PC-9 (cell line): ENCODE measurements around the gene MMP13. TPM values are rescaled to one million over a fixed set of nuclear protein-coding genes. Genes with fewer than 3 reads are reported as not detected.

Experiments
- BruUV-seq: library from RNA; stranded (reverse); fragments of 400-500 nt; replicated peaks from 2 replicates; lab custom pipeline; 2021; lab: Mats Ljungman, UMichigan
- CTCF ChIA-PET: fragments of 300-600 bp; sonication (Branson Sonifier 250); formaldehyde crosslinking; loops from one replicate; lab custom pipeline; 2022; ENCODE audit warnings: antibody characterized with exemption; lab: Charles Lee
- POLR2A ChIA-PET: fragments of 300-600 bp; sonication (Branson Sonifier 250); formaldehyde crosslinking; loops from one replicate; lab custom pipeline; 2022; ENCODE audit warnings: antibody characterized with exemption; ENCODE audit not compliant: unreplicated experiment; lab: Charles Lee
- DNase-seq, 2 experiments: peaks; one replicate each; pipeline versions ENCODE4 v3.0.0 to v3.0.0-alpha.2; 2015 to 2022; ENCODE audit warnings: mixed read lengths in 1 of 2
- H2AFZ ChIP-seq: fragments of 200-600 bp; sonication (generic); 2 replicates; pipeline ENCODE4 v1.8.1; 2017; ENCODE audit warnings: antibody characterized with exemption
- H3F3A ChIP-seq: fragments of 200-600 bp; sonication (generic); 2 replicates; pipeline ENCODE4 v1.8.1; 2017; ENCODE audit warnings: antibody characterized with exemption, mild to moderate bottlenecking, low read depth; ENCODE audit not compliant: insufficient read depth
- H3K27ac ChIP-seq: fragments of 200-600 bp; sonication (generic); 2 replicates; pipeline ENCODE4 v1.6.1; 2016; ENCODE audit warnings: mixed run types
- H3K27me3 ChIP-seq: fragments of 200-600 bp; sonication (generic); 2 replicates; pipeline ENCODE4 v1.6.1; 2016; ENCODE audit warnings: low read depth, mixed run types; ENCODE audit not compliant: insufficient read depth
- H3K36me3 ChIP-seq: fragments of 200-600 bp; sonication (generic); 2 replicates; pipeline ENCODE4 v1.6.1; 2016; ENCODE audit warnings: low read depth, mixed run types
- H3K4me1 ChIP-seq: fragments of 200-600 bp; sonication (generic); replicated peaks from 2 replicates; pipeline ENCODE4 v1.6.1; 2016; ENCODE audit warnings: mixed run types; ENCODE audit not compliant: insufficient read depth
- H3K4me2 ChIP-seq: fragments of 200-600 bp; sonication (generic); 2 replicates; pipeline ENCODE4 v1.6.1; 2017; ENCODE audit warnings: mixed run types
- H3K4me3 ChIP-seq: fragments of 200-600 bp; sonication (generic); 2 replicates; pipeline ENCODE4 v1.6.1; 2016; ENCODE audit warnings: mixed run types
- H3K79me2 ChIP-seq: fragments of 200-600 bp; sonication (generic); 2 replicates; pipeline ENCODE4 v1.6.1; 2017; ENCODE audit warnings: low read depth, mixed run types
- H3K9me2 ChIP-seq: fragments of 200-600 bp; sonication (generic); 2 replicates; pipeline ENCODE4 v1.8.1; 2017; ENCODE audit warnings: mild to moderate bottlenecking; ENCODE audit not compliant: insufficient read depth
- H3K9me3 ChIP-seq: fragments of 200-600 bp; sonication (generic); 2 replicates; pipeline ENCODE4 v1.8.1; 2016; ENCODE audit warnings: low read depth; ENCODE audit not compliant: insufficient read depth
- H4K20me1 ChIP-seq: fragments of 200-600 bp; sonication (generic); 2 replicates; pipeline ENCODE4 v1.8.1; 2017; ENCODE audit not compliant: insufficient read depth
- EZH2 ChIP-seq: fragments of 200-600 bp; sonication (generic); IDR thresholded peaks from 2 replicates; pipeline ENCODE4 v1.8.0; 2017; ENCODE audit warnings: antibody characterized with exemption, low read depth
- intact Hi-C: fragments of 100-400 bp; cut with micrococcal nuclease; formaldehyde crosslinking; loops from one replicate; pipeline ENCODE4 v1.10.0; 2022; ENCODE audit not compliant: unreplicated experiment
- total RNA-seq: library from RNA; stranded (reverse); gene quantifications from 2 replicates; pipeline ENCODE4 v1.2.3, GENCODE V29; 2021
- TF ChIP-seq, protein P1 (sequence below): fragments of 200-600 bp; sonication (generic); conservative IDR thresholded peaks from 2 replicates; pipeline ENCODE4 v1.6.1; 2017; ENCODE audit warnings: mixed run types, antibody characterized with exemption, mild to moderate bottlenecking, moderate library complexity

The MMP13 gene
- total RNA-seq, 1 experiment from 2014 or later, result not detected

DNA sequence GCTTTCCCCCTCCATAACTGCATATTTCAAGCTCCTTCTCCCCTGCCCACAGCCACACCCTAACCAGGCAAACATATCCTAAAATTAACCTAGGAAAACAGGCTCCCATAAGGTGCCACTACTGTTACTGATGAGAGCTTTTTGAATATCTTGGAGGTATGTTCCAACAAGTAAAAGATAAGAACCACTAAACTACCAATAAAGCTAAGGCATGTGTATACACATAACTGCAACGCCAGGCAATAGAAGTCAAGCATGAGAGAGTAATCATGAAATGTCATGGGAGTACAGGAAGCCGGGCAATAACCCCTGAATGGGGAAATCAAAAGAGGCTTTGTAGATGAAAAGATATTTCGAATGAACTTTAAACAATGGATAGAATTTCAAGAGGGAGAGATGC lies 9.3 kb downstream of the MMP13 start:
- BruUV-seq, result no TSS peak
- intact Hi-C loops, result no loop called here
- ChIA-PET CTCF (interaction anchor here (1.1 kb wide), 1 partner anchor 210 kb away, joined by 3 read pairs; no protein-coding TSS in a partner anchor), POLR2A (interaction anchor here (0.6 kb wide), 1 partner anchor 90 kb away, joined by 9 read pairs; no protein-coding TSS in a partner anchor)
- Histone ChIP-seq H3K36me3 (no peaks in the 10 kb centered on the region), H3K79me2 (no peaks in the 10 kb centered on the region), H3F3A (no peaks in the 10 kb centered on the region), H3K27ac (no peak overlapping the region), H3K4me1 (no peaks in the 10 kb centered on the region; the same call in 1 of the 2 replicates), H3K4me3 (no peak overlapping the region), H4K20me1 (no peaks in the 10 kb centered on the region), H2AFZ (no peak overlapping the region), H3K4me2 (no peak overlapping the region), H3K9me2 (no peaks in the 10 kb centered on the region), H3K27me3 (no peaks in the 10 kb centered on the region), H3K9me3 (no peaks in the 10 kb centered on the region)
- TF ChIP-seq, protein P1, sequence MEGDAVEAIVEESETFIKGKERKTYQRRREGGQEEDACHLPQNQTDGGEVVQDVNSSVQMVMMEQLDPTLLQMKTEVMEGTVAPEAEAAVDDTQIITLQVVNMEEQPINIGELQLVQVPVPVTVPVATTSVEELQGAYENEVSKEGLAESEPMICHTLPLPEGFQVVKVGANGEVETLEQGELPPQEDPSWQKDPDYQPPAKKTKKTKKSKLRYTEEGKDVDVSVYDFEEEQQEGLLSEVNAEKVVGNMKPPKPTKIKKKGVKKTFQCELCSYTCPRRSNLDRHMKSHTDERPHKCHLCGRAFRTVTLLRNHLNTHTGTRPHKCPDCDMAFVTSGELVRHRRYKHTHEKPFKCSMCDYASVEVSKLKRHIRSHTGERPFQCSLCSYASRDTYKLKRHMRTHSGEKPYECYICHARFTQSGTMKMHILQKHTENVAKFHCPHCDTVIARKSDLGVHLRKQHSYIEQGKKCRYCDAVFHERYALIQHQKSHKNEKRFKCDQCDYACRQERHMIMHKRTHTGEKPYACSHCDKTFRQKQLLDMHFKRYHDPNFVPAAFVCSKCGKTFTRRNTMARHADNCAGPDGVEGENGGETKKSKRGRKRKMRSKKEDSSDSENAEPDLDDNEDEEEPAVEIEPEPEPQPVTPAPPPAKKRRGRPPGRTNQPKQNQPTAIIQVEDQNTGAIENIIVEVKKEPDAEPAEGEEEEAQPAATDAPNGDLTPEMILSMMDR, result no peak
- no peak for TF ChIP-seq EZH2
- no peak for DNase-seq

GRCh38 chr11:102940714-102941588 lies 14.6 kb downstream of the MMP13 start:
- peak; percentile 43 to 66 for DNase-seq
- no peaks in the 10 kb centered on the region for H3K36me3 ChIP-seq
- TF ChIP-seq, protein P1, result peak; percentile 94
- no peak for TF ChIP-seq EZH2
- H3F3A ChIP-seq, result no peaks in the 10 kb centered on the region
- no peaks in the 10 kb centered on the region; the same call in 1 of the 2 replicates for H3K4me1 ChIP-seq
- H3K79me2 ChIP-seq, result no peaks in the 10 kb centered on the region
- H3K9me3 ChIP-seq, result no peaks in the 10 kb centered on the region
- H4K20me1 ChIP-seq, result no peaks in the 10 kb centered on the region
- H3K27me3 ChIP-seq, result no peaks in the 10 kb centered on the region
- CTCF ChIA-PET, result interaction anchor here (0.5 to 1.3 kb wide), 4 partner anchors 34 to 160 kb away, joined by 3 read pairs; no protein-coding TSS in a partner anchor
- H2AFZ ChIP-seq, result no peak overlapping the region
- no TSS peak for BruUV-seq
- POLR2A ChIA-PET, result interaction anchor here (0.8 kb wide), 1 partner anchor 599 kb away, joined by 6 read pairs; no protein-coding TSS in a partner anchor
- H3K9me2 ChIP-seq, result no peaks in the 10 kb centered on the region
- H3K27ac ChIP-seq, result no peak overlapping the region
- H3K4me3 ChIP-seq, result no peak overlapping the region
- intact Hi-C loops, result loop anchor here (1.0 kb wide), 4 partner anchors 67 to 208 kb away; partner anchors contain the start of gene MMP12
- peak overlapping the region; percentile 51; the same call in 1 of the 2 replicates for H3K4me2 ChIP-seq

- Histone ChIP-seq H3K4me3 (no peak overlapping the region), H4K20me1 (no peaks in the 10 kb centered on the region), H3K36me3 (no peaks in the 10 kb centered on the region), H3K79me2 (no peaks in the 10 kb centered on the region), H3K27me3 (no peaks in the 10 kb centered on the region), H3K27ac (no peak overlapping the region), H3K9me2 (no peaks in the 10 kb centered on the region), H2AFZ (no peak overlapping the region), H3K4me2 (no peak overlapping the region), H3F3A (no peaks in the 10 kb centered on the region), H3K4me1 (no peaks in the 10 kb centered on the region), H3K9me3 (no peaks in the 10 kb centered on the region)
- intact Hi-C loops, result no loop called here
- ChIA-PET CTCF (interaction anchor here (0.6 kb wide), 1 partner anchor 1846 kb away, joined by 3 read pairs; no protein-coding TSS in a partner anchor), POLR2A (no interaction called here)
- no peak for DNase-seq
- no TSS peak for BruUV-seq
- TF ChIP-seq EZH2, result no peak
- TF ChIP-seq, protein P1, result no peak
Observed at GRCh38 chr11:102936864-102937509, 18.5 kb downstream of the MMP13 start.
